Stimulated activated naive CD4-positive, alpha-beta T cell treated with Interleukin-2 at 50 U/mL for 16 hours (primary cell): Measurements from ENCODE around the gene UBAC2.
A peak's percentile ranks its signal among the peaks of the same experiment; 100 is the strongest.
"Not testable (repeated sequence)": the region's sequence is repeated elsewhere in the genome, so short reads cannot be mapped to it uniquely, and the experiment has no call there.

Experiments
- DNase-seq: peaks from one replicate; lab custom pipeline; 2025; lab: John Stamatoyannopoulos, UW

The UBAC2 gene

DNA sequence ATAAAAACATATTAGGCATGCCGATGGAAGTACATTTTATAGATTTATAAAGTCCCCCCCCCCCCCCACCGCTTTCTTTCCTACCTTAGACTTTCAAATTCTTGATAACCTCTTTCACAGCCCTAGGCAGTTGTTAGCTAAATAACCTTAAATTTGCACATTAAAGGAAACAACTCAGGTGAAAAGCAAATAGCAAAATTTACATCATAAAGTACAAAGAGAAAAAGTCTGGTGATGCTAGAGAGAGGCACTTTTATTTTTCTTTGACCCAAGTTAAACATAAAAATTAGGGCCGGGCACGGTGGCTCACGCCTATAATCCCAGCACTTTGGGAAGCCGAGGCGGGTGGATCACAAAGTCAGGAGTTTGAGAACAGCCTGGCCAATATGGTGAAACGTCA, 15.0 kb upstream of the UBAC2 start:
- no peak for DNase-seq

DNA sequence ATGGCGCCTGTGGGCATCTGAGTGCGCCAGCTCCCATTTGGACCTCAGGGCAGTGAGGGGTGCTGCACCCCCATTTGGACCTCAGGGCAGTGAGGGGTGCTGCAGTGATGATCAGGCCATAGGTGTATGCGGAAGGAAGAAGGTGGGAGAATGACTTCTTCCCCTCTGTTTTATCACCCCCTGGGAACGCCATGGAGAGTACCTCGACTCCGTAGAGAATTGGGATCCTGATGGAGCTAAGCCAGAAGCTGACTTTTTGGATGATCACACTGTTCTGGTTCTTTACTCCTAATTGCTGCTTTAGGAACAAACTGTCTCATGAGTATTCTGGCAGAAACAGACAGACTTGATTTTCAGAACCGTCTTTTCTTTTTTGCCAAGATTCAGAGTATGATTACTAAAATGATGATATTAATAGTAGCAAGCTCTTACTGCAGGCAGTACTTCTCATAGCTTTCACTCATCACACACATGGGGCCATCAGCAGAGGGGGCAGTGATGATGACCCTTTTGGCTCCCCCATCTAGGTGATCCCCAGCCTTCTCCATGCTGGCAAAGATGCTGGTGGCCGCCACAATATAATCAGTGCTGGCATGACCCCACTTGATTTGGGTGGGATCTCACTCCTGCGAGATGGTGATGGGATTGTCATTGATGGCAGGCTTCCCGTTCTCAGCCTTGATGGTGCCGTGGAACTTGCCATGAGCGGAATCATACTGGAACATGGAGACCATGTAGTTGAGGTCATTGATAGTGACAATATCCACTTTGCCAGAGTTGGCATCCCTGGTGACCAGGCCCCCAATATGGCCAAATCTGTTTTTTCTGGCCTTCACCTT, 10.3 kb upstream of the UBAC2 start:
- no peak for DNase-seq

DNA sequence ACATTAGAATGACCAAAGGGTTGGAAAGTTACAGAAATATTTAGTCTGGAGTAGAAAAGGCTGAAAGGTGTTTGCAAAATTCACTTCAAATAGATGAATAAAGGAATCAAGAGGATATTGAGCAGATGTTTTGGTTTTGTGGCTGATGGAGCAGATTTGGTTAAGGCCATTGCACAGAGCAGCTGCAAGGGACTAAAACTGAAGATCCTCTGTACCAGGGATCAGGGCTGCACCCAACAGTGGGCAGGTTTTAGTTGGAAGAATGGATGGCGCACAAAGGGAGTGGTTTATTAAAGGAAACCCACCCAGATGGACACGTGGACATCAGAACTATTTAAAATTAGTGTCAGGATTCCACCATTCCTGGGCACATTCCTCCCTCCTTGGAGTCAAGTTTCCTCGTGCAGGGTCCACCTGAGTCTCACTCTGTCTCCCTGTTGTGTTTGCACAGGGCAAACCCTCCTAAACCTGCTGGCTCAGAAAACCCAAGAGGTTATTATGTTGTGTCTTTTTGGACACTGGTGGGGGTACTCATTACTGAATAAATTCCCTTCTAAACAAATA, 9.2 kb upstream of the UBAC2 start:
- DNase-seq: no peak

DNA sequence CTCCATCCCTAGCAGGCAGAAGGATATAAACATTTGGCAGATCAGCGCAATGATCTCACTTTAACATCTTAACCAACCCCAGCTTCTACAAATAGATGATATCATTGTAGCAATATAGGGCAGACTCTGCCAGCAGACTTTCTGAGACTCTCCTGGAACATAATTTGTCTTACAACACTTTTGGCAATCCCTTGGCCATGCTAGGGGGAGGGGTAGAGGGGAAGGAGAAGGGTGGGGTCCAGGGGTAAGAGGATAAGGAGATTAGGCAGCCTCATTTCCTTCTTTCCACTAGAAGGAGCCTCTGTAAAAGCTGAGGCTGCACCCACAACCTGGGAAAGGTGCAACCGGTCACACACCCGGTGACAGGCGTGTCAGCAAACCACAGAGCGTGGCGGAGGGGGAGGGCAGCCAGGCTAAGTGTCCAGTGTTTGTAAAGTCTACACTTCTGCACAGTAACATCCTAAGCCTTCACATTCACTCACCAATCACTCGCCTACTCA, 8.7 kb upstream of the UBAC2 start:
- DNase-seq: no peak

DNA sequence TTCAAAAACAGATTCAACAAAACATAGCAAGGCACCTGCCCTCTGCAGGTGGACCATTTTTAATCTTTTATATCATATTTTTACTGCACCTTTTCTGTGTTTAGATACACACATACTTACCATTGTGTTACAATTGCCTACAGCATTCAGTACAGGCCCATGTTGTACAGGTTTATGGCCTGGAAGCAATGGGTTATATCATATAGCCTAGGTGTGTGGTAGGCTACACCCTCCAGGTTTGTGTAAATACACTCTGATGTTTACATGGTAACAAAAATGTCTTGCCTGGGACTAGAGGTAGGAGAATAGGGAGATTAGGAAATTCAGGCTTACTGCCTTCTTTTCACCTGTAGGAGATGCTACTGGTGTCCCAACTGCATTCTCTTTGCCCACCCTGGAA, 8.2 kb upstream of the UBAC2 start:
- DNase-seq: no peak

DNA sequence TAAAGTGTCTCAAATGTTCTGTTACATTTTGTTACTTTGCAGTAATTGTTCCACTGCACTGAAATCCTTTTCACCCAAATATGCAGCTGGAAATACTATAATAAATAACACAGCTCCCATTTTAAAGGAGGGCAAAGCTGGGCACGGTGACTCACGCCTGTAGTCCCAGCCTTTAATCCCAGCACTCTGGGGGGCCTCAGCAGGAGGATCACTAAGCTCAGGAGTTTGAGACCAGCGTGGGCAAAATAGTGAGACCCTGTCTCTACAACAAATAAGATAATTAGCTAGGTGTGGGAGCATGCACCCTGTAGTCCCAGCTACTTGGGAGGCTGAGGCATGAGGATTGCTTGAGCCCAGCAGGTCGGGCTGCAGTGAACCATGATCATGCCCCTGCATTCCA, 7.5 kb upstream of the UBAC2 start:
- DNase-seq: no peak

DNA sequence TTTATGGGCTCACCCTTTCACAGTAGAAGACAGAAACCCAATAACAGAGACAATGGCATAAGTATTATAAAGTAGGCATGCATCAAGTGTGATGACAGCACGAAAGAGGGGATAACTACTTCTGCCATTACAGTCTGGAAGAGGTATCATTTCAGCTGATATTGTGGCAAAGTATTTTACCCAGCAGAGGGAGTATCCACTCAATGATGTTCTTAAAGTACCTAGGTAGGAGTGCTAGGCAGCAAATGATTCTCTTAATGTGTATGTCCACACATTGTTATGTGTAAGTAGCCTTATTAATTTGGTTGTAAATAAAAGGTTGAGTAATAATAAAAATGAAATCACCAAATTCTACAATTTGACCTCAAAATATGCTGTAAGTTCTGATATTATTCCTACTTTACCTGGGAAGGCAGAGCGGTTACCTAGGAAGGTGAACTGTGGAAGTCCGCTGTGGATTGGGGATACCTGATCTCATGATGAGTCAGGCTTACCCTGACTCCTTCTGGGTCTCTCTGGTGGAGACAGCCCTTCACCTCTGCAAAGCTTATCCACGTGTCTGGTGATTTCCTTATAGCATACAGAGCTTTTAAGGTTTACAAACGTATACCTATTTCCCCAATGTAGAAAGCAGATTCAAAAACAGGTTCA, 4.1 kb upstream of the UBAC2 start:
- no peak for DNase-seq

DNA sequence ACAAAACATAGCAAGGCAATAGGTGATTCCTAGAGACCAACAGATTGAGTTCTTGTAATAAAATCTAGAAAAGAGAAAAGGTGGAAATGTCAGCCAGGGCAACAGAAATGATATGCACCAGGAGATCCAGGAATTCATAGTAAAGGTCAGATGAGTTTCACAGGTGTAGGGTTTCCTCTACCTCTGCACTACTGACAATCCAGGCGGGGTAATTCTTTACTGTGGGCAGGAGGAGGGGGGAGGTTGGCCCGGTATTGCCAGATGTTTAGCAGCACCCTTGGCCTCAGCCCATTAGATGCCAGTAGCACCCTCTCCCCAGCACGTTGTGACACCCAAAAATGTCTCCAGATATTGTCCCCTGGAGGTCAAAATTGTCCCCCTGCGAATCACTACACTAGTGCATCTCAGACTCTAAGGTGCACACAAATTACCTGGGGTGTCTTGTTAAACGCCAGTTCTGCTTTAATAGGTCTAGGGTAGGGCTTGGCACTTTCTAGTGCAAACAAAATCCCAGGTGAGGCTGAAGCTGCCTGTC, 3.5 kb upstream of the UBAC2 start:
- DNase-seq: no peak

DNA sequence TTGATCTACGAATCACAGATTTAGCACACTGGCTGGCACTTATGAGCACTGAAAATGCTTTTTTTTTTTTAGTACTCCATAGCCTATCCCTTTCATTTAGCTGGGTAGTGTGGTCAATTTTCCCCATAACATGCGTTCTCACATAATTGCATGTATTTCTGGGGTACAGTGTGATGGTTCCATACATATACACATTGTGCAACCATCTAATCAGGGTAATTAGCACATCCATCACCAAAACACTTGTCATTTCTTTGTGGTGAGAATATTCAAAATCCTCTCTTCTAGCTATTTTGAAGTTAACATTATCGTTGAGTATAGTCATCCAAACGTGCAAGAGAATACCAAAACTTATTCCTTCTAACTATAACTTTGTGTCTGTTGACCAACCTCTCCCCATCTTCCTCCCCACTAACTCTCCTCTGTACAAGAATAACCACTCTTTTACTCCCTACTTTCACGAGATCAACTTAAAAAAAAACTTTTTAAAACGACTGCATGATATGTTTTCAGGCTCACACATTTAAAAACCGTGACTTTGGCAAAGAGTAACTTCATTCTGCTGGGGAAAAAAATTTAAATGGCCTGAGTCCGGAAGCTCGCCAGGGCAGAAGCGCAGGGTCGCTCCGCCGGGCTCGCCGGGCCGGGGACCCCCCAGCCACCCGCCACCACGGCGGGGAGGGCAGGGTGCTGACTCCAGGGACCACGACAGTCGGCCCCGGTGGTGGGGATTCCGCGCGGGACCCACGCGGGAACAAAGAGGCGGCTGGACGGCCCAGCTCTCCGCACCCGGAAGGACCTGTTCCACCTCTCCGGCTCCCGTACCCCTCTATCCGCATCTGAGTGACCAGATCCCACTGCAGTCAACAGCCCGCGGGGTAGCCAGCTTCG, 868 bp upstream of the UBAC2 start:
- no peak for DNase-seq

DNA sequence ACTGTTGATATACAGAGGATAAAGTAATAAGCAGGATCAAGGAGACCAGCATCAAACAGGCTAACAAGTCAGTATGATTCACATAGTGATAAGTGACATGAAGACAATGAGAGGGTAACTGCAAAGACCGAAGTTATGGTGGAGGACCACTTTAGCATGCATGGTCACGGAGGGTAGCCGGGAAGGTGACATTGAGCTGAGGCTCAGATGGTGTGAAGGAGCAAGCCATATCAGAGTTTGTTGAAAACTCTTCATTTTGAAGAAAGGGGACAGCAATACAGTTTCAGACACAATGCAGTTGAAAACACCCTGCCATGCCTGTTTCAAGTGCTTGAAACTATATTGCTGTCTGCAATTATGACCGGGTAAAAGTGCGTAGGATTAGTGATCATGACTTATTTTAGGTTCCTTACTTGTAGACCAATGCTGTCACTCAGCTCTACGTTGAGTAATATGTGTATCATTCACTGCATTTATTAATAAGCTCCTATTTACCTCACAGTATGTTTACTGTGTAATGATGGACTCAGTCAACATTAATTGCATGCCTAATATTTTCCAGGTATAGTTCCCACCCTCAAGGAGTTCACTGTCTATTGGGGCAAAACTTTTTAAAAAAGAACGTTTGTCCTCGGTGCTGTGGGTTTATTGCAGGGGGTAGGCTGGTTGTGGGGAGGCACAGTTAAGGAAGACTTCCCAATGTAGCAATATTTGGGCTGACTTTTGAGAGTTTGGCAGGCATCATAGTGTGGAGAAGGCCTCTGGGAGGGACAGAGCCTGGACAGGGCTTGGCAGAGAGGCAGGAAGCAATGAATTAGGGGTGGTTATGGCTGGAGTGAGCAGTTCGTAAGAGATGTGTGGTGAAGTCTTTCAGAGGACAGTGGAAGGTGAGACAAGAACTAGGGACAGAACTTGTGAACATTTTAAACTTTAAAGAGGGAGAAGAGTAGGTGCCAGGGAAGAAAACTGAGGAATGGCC, 3.2 kb downstream of the UBAC2 start:
- DNase-seq: no peak

DNA sequence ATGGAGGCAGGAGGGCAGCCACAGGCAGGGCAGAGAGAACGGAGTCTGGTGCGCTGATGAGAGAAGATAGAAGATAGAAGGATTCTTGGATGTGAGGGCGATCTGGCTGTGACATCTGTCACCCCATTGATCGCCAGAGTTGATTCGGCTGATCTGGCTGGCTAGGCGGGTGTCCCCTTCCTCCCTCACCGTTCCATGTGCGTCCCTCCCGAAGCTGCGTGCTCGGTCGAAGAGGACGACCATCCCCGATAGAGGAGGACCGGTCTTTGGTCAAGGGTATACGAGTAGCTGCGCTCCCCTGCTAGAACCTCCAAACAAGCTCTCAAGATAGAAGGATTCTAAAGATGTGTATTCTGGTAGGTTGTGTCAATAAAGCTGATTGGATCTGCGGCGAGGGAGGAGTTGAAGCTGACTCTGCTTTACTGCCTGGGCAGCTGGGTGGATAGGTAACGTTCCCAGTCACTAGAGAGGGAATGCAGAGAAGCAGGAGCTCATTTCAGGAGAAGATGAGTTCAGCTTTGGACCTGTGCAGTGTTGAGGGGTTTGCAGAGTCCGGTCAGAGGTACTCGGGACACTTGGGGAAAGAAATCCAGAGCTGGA, 5.1 kb downstream of the UBAC2 start:
- DNase-seq: no peak

DNA sequence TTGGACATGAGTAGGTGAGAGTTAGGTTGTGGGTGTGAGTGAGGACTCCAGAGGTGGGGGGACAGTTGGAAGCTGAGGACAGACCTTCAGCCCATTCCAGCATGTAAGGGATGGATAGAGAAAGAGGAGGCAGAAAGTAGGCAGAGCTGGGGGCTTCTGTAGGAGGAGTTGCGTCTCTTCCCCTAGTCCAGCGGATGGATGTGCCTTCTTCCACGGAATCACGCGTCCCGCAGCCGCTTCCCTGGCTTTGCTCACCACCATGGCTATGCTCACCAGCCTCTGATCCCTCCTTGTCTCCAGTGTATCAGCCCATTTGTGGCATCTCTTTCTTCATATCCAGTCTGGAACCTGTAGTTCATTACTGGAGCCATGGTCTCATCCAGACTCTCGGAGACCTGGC, 5.6 kb downstream of the UBAC2 start:
- no peak for DNase-seq

DNA sequence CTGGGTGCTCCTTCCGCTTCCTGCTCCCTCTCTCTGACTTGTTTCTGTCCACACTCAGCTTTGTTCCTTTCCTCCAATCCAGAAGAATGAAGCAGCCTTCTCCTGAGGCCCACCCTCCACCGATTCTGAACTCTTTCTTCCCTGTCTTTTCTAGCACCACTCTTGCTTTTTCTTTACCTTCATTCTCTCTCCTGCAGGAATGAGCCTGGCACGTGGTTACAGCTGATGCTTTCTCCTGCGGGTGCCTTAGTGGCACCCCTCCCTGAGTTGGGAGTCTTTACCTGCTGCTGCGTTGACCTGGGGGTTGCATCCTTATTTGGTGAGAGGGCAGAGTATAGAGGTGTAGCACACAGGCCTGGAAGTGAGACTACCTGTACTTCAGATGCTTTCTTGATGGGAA, 6.2 kb downstream of the UBAC2 start:
- DNase-seq: no peak

DNA sequence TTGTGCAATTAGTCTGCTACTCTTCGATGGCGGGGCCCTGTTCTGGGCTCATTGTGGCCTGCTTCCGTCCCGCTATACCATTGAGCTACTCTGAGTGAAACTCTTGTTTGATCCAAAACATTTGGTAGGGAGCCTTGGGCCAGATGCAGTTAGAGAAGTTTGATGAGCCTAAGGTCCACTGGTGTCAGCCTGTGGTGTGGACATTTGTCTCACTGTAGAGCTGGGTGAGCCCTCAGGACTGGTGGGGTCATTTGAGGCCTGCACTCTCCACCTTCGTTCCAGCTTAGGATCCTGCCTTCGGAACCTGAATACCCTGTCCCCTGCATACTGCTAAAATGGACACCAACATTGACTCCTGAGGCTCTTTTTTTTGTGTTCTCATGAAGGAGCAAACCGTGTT, 6.9 kb downstream of the UBAC2 start:
- DNase-seq: no peak

DNA sequence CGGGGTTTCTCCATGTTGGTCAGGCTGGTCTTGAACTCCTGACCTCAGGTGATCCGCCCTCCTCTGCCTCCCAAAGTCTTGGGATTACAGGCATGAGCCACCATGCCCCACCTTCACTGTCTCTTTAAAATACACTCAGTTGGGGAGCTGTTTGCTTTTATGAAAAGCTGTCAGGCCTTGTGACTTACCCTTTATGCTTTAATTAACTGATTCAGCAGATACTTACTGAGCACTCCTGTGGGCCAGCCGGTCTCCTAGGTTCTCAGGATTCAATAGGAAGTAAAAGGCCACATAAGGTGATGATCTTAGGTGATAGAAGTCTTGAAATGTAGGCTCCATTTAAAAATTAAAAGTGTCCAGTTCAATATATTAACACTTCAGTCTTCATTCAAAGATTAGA, 7.5 kb downstream of the UBAC2 start:
- DNase-seq: no peak

DNA sequence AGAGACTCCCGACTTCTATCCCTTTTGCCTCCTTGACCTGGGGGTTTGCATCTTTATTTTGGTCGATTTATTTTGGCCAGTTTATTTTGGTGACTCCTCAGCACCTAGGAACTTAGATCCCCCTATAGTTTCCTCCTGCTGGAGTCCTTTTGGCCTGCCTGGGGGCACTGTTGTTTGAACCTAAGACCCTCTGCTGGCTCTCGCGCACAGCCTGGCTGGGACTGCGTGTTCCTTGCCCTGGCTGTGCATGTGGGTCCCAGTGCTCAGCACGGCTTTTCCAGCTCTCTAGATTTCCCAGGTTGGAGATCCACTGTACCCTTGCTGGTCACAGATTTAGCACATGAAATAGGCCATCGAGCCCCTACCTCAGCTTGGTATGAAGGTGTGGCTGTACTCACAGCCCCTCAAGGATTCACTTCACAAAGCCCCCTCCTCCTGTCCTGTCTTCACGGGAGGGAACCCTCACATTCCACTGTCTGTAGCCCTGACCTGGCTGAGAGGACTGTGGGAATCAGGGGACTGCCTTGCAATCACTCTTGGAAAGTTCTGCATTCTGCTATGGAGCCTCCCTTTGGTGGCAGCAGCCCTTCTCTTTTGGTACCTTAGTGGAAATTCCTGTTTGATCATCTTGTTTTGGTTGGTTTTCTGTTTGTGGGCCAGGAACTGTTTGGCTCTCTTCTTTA, 8.3 kb downstream of the UBAC2 start:
- no peak for DNase-seq

DNA sequence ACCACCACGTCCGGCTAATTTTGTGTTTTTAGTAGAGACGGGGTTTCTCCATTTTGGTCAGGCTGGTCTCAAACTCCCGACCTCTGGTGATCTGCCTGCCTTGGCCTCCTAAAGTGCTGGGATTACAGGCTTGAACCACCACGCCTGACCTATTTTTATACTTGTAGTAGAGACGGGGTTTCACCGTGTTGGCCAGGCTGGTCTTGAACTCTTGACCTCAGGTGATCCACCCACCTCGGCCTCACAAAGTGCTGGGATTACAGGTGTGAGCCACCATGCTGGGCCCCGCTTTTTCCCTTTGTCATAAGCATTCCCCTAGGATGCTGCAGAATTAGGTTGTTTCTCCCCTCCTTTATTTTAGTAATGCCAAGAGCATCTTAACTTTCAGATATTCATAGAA, 10.0 kb downstream of the UBAC2 start:
- DNase-seq: not testable (repeated sequence)

DNA sequence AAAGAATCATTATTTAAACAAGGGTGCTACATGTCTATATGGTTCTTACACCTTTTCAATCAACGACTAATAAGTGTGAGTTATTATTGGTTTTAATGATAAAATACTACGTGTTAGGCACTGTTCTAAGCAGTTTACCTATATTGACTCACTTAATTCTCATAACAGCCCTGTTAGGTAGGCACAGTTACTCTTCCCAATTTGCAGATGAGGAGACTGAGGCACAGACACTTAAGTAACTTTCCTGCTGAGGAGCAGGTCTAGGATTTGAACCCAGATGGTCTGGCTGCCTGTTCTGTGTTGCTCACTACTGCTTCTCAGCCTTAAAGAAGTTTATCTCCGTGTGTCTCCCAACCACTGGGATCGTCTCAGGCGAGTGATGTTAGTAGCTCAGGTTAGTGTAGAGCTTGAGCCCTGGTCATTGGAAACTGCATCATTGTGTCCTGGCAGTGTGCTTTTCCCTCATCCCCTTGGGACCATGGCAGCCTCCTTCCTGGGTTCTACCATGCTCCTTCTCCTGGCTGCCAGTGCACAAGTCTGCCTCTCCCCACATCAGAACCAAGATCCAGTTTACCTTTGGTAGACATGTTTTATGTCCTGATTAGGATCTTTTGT, 10.9 kb downstream of the UBAC2 start:
- no peak for DNase-seq

DNA sequence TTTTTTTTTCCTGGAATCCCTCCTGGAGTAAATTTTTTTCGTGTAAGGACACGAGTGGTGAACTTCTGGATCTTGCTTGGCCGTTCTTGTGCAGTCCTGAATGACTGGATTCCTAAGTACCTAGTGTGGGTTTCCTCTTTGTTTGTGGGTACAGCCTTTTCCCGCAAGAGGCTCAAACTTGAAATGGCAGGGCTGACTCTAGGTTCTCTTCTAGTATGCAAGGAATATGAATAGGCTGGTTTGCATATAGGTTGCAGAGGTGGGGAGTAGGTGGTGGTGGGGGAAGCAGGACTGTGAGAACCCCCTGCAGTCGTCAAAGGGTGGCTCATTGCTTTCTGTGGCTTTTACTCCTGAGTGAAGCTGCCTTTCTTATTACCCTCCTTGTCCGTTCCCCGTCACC, 13.6 kb downstream of the UBAC2 start:
- DNase-seq: peak; percentile 58
